ENCODE measurements around the gene ATP6AP2.
"Not testable (repeated sequence)": the region's sequence is repeated elsewhere in the genome, so short reads cannot be mapped to it uniquely, and the experiment has no call there.

ATP6AP2 gene

GRCh38 chrX:40589616-40590321 is 9.0 kb downstream of the ATP6AP2 start:
- H3F3A ChIP-seq (ENCODE audit: low read depth); H3K9me3 ChIP-seq (ENCODE audit: insufficient read depth, low read depth, low read length); H3K27me3 ChIP-seq (ENCODE audit: insufficient read depth, low read length, poor library complexity, severe bottlenecking); H3K4me2 ChIP-seq (ENCODE audit: low read depth, low read length, poor library complexity, severe bottlenecking); H3K4me1 ChIP-seq (ENCODE audit: insufficient read depth, low read length, poor library complexity, severe bottlenecking); H3K9ac ChIP-seq (ENCODE audit: low read depth, low read length, poor library complexity, severe bottlenecking); H3K79me2 ChIP-seq (ENCODE audit: insufficient read depth, low read length); H3K9me2 ChIP-seq (replicated peaks; ENCODE audit: low read depth, low read length); H2AFZ ChIP-seq (ENCODE audit: low read length); H4K20me1 ChIP-seq (ENCODE audit: insufficient read depth, low read length, poor library complexity, severe bottlenecking); H3K4me3 ChIP-seq (ENCODE audit: low read length, poor library complexity, severe bottlenecking): not testable (repeated sequence)
- peaks cover 10% of the 10 kb centered on the region; the same call in 1 of the 2 replicates for H3K36me3 ChIP-seq (ENCODE audit: insufficient read depth, low read length)

- H3K9me2 ChIP-seq (replicated peaks; ENCODE audit: low read depth, low read length): no peaks in the 10 kb centered on the region
- H3K9me3 ChIP-seq (ENCODE audit: insufficient read depth, low read depth, low read length): no peaks in the 10 kb centered on the region
- TF ChIP-seq CTCF (conservative IDR thresholded peaks at IDR 0.05; ENCODE audit: low read length) (no peak), EZH2phosphoT487 (IDR thresholded peaks at IDR 0.05; ENCODE audit: borderline replicate concordance) (no peak)
- H3K9ac ChIP-seq (ENCODE audit: low read depth, low read length, poor library complexity, severe bottlenecking): no peak overlapping the region
- no peaks in the 10 kb centered on the region for H3K4me1 ChIP-seq (ENCODE audit: insufficient read depth, low read length, poor library complexity, severe bottlenecking)
- no peak overlapping the region for H3K4me2 ChIP-seq (ENCODE audit: low read depth, low read length, poor library complexity, severe bottlenecking)
- peaks cover 36% of the 10 kb centered on the region; the same call in 1 of the 2 replicates for H3K36me3 ChIP-seq (ENCODE audit: insufficient read depth, low read length)
- H3K79me2 ChIP-seq (ENCODE audit: insufficient read depth, low read length): no peaks in the 10 kb centered on the region
- H3K4me3 ChIP-seq (ENCODE audit: low read length, poor library complexity, severe bottlenecking): no peak overlapping the region
- no peaks in the 10 kb centered on the region for H3F3A ChIP-seq (ENCODE audit: low read depth)
- H2AFZ ChIP-seq (ENCODE audit: low read length): no peak overlapping the region
- no peaks in the 10 kb centered on the region for H3K27me3 ChIP-seq (ENCODE audit: insufficient read depth, low read length, poor library complexity, severe bottlenecking)
- no peaks in the 10 kb centered on the region for H4K20me1 ChIP-seq (ENCODE audit: insufficient read depth, low read length, poor library complexity, severe bottlenecking)
Observed at GRCh38 chrX:40603446-40603845, 22.7 kb downstream of the ATP6AP2 start.

- TF ChIP-seq EZH2phosphoT487 (IDR thresholded peaks at IDR 0.05; ENCODE audit: borderline replicate concordance) (no peak), CTCF (conservative IDR thresholded peaks at IDR 0.05; ENCODE audit: low read length) (no peak)
- no peaks in the 10 kb centered on the region for H3K9me2 ChIP-seq (replicated peaks; ENCODE audit: low read depth, low read length)
- H4K20me1 ChIP-seq (ENCODE audit: insufficient read depth, low read length, poor library complexity, severe bottlenecking): no peaks in the 10 kb centered on the region
- no peak overlapping the region for H3K9ac ChIP-seq (ENCODE audit: low read depth, low read length, poor library complexity, severe bottlenecking)
- H3K4me1 ChIP-seq (ENCODE audit: insufficient read depth, low read length, poor library complexity, severe bottlenecking): no peaks in the 10 kb centered on the region
- no peaks in the 10 kb centered on the region for H3K27me3 ChIP-seq (ENCODE audit: insufficient read depth, low read length, poor library complexity, severe bottlenecking)
- H3F3A ChIP-seq (ENCODE audit: low read depth): no peaks in the 10 kb centered on the region
- H3K79me2 ChIP-seq (ENCODE audit: insufficient read depth, low read length): no peaks in the 10 kb centered on the region
- H2AFZ ChIP-seq (ENCODE audit: low read length): no peak overlapping the region
- no peak overlapping the region for H3K4me2 ChIP-seq (ENCODE audit: low read depth, low read length, poor library complexity, severe bottlenecking)
- no peaks in the 10 kb centered on the region for H3K9me3 ChIP-seq (ENCODE audit: insufficient read depth, low read depth, low read length)
- peaks cover 6% of the 10 kb centered on the region; the same call in 1 of the 2 replicates for H3K36me3 ChIP-seq (ENCODE audit: insufficient read depth, low read length)
- H3K4me3 ChIP-seq (ENCODE audit: low read length, poor library complexity, severe bottlenecking): no peak overlapping the region
Observed at GRCh38 chrX:40607381-40607780, 26.6 kb downstream of the ATP6AP2 start.

- H4K20me1 ChIP-seq (ENCODE audit: insufficient read depth, low read length, poor library complexity, severe bottlenecking): no peaks in the 10 kb centered on the region
- no peak overlapping the region for H2AFZ ChIP-seq (ENCODE audit: low read length)
- H3K4me2 ChIP-seq (ENCODE audit: low read depth, low read length, poor library complexity, severe bottlenecking): no peak overlapping the region
- H3K4me1 ChIP-seq (ENCODE audit: insufficient read depth, low read length, poor library complexity, severe bottlenecking): no peaks in the 10 kb centered on the region
- TF ChIP-seq CTCF (conservative IDR thresholded peaks at IDR 0.05; ENCODE audit: low read length): no peak
- TF ChIP-seq EZH2phosphoT487 (IDR thresholded peaks at IDR 0.05; ENCODE audit: borderline replicate concordance): no peak
- no peak overlapping the region for H3K9ac ChIP-seq (ENCODE audit: low read depth, low read length, poor library complexity, severe bottlenecking)
- no peaks in the 10 kb centered on the region for H3K9me2 ChIP-seq (replicated peaks; ENCODE audit: low read depth, low read length)
- no peaks in the 10 kb centered on the region for H3K36me3 ChIP-seq (ENCODE audit: insufficient read depth, low read length)
- no peaks in the 10 kb centered on the region for H3F3A ChIP-seq (ENCODE audit: low read depth)
- no peaks in the 10 kb centered on the region for H3K79me2 ChIP-seq (ENCODE audit: insufficient read depth, low read length)
- no peaks in the 10 kb centered on the region for H3K9me3 ChIP-seq (ENCODE audit: insufficient read depth, low read depth, low read length)
- no peaks in the 10 kb centered on the region for H3K27me3 ChIP-seq (ENCODE audit: insufficient read depth, low read length, poor library complexity, severe bottlenecking)
- H3K4me3 ChIP-seq (ENCODE audit: low read length, poor library complexity, severe bottlenecking): no peak overlapping the region
Observed at GRCh38 chrX:40612511-40612910, 31.7 kb downstream of the ATP6AP2 start.
